Endothelial cell of umbilical vein (primary cell): ENCODE data around the gene ELOVL5. TPM values are rescaled to one million over a fixed set of nuclear protein-coding genes. Genes with fewer than 3 reads are reported as not detected.

ENCODE experiments used
- BruUV-seq: library from RNA; stranded (reverse); fragments of 400-500 nt; replicated peaks from 2 replicates; lab custom pipeline; 2021; lab: Mats Ljungman, UMichigan
- CTCF ChIA-PET: fragments of 300-600, 350-600 bp; sonication (Branson Sonifier 250); formaldehyde crosslinking; loops from one replicate; lab custom pipeline; 2021; ENCODE audit warnings: antibody characterized with exemption, inconsistent platforms; lab: Charles Lee
- POLR2A ChIA-PET: fragments of 300-600, 350-600 bp; sonication (Branson Sonifier 250); formaldehyde crosslinking; loops from one replicate; lab custom pipeline; 2021; ENCODE audit warnings: antibody characterized with exemption, inconsistent platforms; lab: Charles Lee
- DNase-seq: peaks from one replicate; pipeline ENCODE4 v3.0.0-alpha.2; 2011; ENCODE audit warnings: low read depth, low spot score
- FAIRE-seq: peaks from 2 replicates; lab custom pipeline; 2011; peaks lifted over from hg19 to GRCh38; lab: Jason Lieb, UNC
- H2AFZ ChIP-seq: 2 replicates; pipeline ENCODE4 v1.6.0; 2012; ENCODE audit warnings: low read depth, low read length, control low read depth, inconsistent platforms
- H3K27ac ChIP-seq: 2 replicates; pipeline ENCODE4 v1.5.1; 2011; ENCODE audit warnings: low read depth, mild to moderate bottlenecking, control low read depth, low read length, moderate library complexity; ENCODE audit not compliant: insufficient read depth
- H3K27me3 ChIP-seq, 2 experiments: 2 replicates each; pipeline versions ENCODE4 v1.6.0 to v1.6.1; 2011; ENCODE audit warnings: low read length in 2 of 2, mixed read lengths in 1 of 2; ENCODE audit not compliant: control insufficient read depth in 2 of 2, insufficient read depth in 2 of 2
- H3K36me3 ChIP-seq, 2 experiments: 2 replicates in 1 of 2; 3 replicates in 1 of 2; pipeline ENCODE4 v1.5.1; 2011; ENCODE audit warnings: low read length in 2 of 2, mild to moderate bottlenecking in 1 of 2, moderate library complexity in 1 of 2; ENCODE audit not compliant: control insufficient read depth in 2 of 2, insufficient read depth in 2 of 2; ENCODE audit errors: extremely low read depth in 1 of 2
- H3K4me1 ChIP-seq: 3 replicates; pipeline ENCODE4 v1.5.1; 2011; ENCODE audit warnings: mild to moderate bottlenecking, low read length; ENCODE audit not compliant: control insufficient read depth, insufficient read depth; ENCODE audit errors: extremely low read depth
- H3K4me2 ChIP-seq: 2 replicates; pipeline ENCODE4 v1.6.1; 2011; ENCODE audit warnings: low read length, control low read depth, mixed read lengths; ENCODE audit not compliant: insufficient read depth
- H3K4me3 ChIP-seq, 3 experiments: fragments of 200-600 bp in 1 of 3; sonication (generic), shearing (Covaris generic) in 1 of 3; replicated peaks in 1 of 3; 2 replicates each; pipeline ENCODE4 v1.5.1; 2011 to 2016; ENCODE audit warnings: control low read depth in 3 of 3, low read length in 3 of 3, mild to moderate bottlenecking in 2 of 3, inconsistent platforms in 1 of 3, low read depth in 1 of 3, moderate library complexity in 1 of 3; ENCODE audit not compliant: insufficient read depth in 1 of 3
- H3K79me2 ChIP-seq: 2 replicates; pipeline ENCODE4 v1.6.0; 2012; ENCODE audit warnings: low read length, inconsistent platforms; ENCODE audit not compliant: control insufficient read depth, insufficient read depth
- H3K9ac ChIP-seq: replicated peaks from 2 replicates; pipeline ENCODE3; 2011; ENCODE audit warnings: low read length, control low read depth; ENCODE audit not compliant: insufficient read depth; ENCODE audit errors: extremely low read depth
- H3K9me1 ChIP-seq: replicated peaks from 3 replicates; pipeline ENCODE4 v1.6.0; 2011; ENCODE audit warnings: mild to moderate bottlenecking, low read length; ENCODE audit not compliant: control insufficient read depth, insufficient read depth; ENCODE audit errors: extremely low read depth
- H3K9me3 ChIP-seq: replicated peaks from 2 replicates; pipeline ENCODE4 v1.5.1; 2012; ENCODE audit warnings: low read length, inconsistent platforms; ENCODE audit not compliant: control insufficient read depth, insufficient read depth
- H4K20me1 ChIP-seq: replicated peaks from 2 replicates; pipeline ENCODE3; 2011; ENCODE audit warnings: mild to moderate bottlenecking, low read length; ENCODE audit not compliant: control insufficient read depth, insufficient read depth; ENCODE audit errors: extremely low read depth
- EZH2 ChIP-seq: IDR thresholded peaks from 2 replicates; pipeline ENCODE4 v1.6.1; 2012; ENCODE audit warnings: borderline replicate concordance, low read depth, mild to moderate bottlenecking, moderate library complexity, low read length, inconsistent platforms; ENCODE audit not compliant: severe bottlenecking
- FOS ChIP-seq: IDR thresholded peaks from 2 replicates; pipeline ENCODE4 v1.6.1; 2011; ENCODE audit warnings: mild to moderate bottlenecking, low read length, moderate library complexity, borderline replicate concordance; ENCODE audit not compliant: insufficient read depth
- GATA2 ChIP-seq: IDR thresholded peaks from 2 replicates; pipeline ENCODE4 v1.7.0; 2011; ENCODE audit warnings: low read depth, mild to moderate bottlenecking, moderate library complexity, mixed read lengths, low read length; ENCODE audit not compliant: insufficient read length, insufficient read depth
- JUN ChIP-seq: IDR thresholded peaks from 2 replicates; pipeline ENCODE4 v1.6.1; 2011; ENCODE audit warnings: borderline replicate concordance, low read depth; ENCODE audit not compliant: insufficient read length, insufficient read depth
- MYC ChIP-seq: IDR thresholded peaks from one replicate; pipeline ENCODE4 v1.6.1; 2011; ENCODE audit warnings: mild to moderate bottlenecking, low read depth, low read length
- POLR2A ChIP-seq: IDR thresholded peaks from 2 replicates; pipeline ENCODE4 v1.6.1; 2012; ENCODE audit warnings: low read depth, mild to moderate bottlenecking, control low read depth, low read length
- POLR2AphosphoS5 ChIP-seq: IDR thresholded peaks from 2 replicates; pipeline ENCODE4 v1.6.1; 2012; ENCODE audit warnings: low read depth, mild to moderate bottlenecking, control low read depth, low read length, moderate library complexity; ENCODE audit not compliant: insufficient read depth
- dilution Hi-C: fragments of 300-500 bp; cut with MboI; formaldehyde crosslinking; loops from one replicate; pipeline ENCODE4 v1.15.0; 2019; ENCODE audit warnings: low sequenced_read_pairs; ENCODE audit not compliant: extremely low pct_ligation_motif_present
- intact Hi-C: fragments of 100-400 bp; cut with micrococcal nuclease; formaldehyde crosslinking; loops from one replicate; pipeline ENCODE4 v1.10.0; 2022
- polyA plus RNA-seq, 4 experiments: library from polyadenylated mRNA; depleted of rRNA in 3 of 4; stranded (reverse) in 3 of 4; unstranded in 1 of 4; fragments of >200 nt; gene quantifications; 2 replicates each; pipeline versions ENCODE4 v1.2.1 to v1.2.3, GENCODE V29; 2011 to 2012; ENCODE audit warnings: missing spikeins in 1 of 4
- total RNA-seq: library from RNA; stranded (reverse); gene quantifications from 2 replicates; pipeline ENCODE4 v1.2.3, GENCODE V29; 2021
- TF ChIP-seq, protein P1 (sequence below), 2 donors: IDR thresholded peaks; 1 replicate in 1 of 2; 2 replicates in 1 of 2; pipeline ENCODE4 v1.5.1; 2011; ENCODE audit warnings: low read length in 2 of 2, mild to moderate bottlenecking in 2 of 2, moderate library complexity in 2 of 2, control low read depth in 1 of 2, inconsistent platforms in 1 of 2, low read depth in 1 of 2; ENCODE audit not compliant: insufficient read depth in 1 of 2; ENCODE audit errors: extremely low read depth in 1 of 2
- TF ChIP-seq, protein P2 (sequence below): IDR thresholded peaks from 2 replicates; pipeline ENCODE4 v1.6.1; 2011; ENCODE audit not compliant: insufficient read depth, insufficient read length

Gene ELOVL5
- total and polyA plus RNA-seq, 2 donors (not counting 3 experiments of a cell fraction or from before 2014, with no cell fraction given), result 85.9 to 140 TPM

DNA sequence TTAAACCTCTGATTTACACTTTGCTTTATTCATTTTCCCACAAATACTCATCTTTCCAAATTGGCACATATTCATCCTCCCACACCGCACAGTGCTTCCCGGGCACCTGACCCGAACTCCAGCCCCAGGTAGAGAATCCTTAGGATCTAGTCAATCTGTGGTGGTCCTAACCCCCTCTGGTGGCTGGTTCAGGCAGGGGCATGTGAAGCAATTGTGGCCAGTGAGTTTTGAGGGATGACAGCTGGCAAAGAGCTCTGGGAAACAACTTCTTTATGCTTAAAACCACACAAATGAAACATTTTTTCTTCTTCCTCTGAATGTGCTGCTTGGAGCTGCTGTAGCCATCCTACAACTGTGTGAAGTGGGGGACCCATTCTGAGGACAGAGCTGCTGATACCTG is 54.7 kb downstream of the ELOVL5 start:
- dilution Hi-C loops (no loop called here), intact Hi-C loops (loop anchor here (5.0 kb wide), 1 partner anchor 118 kb away; no protein-coding TSS in a partner anchor)
- BruUV-seq, result no TSS peak
- Histone ChIP-seq H3K79me2 (peaks cover 58% of the 10 kb centered on the region), H3K27ac (no peak overlapping the region), H3K9me1 (no peaks in the 10 kb centered on the region), H3K27me3 (no peaks in the 10 kb centered on the region), H3K4me2 (no peak overlapping the region), H2AFZ (no peak overlapping the region), H3K36me3 (peaks cover 2 to 3% of the 10 kb centered on the region in 2 experiments), H3K4me3 (no peak overlapping the region), H3K9ac (no peak overlapping the region), H3K4me1 (peaks cover 14% of the 10 kb centered on the region), H4K20me1 (no peaks in the 10 kb centered on the region), H3K9me3 (no peaks in the 10 kb centered on the region)
- CTCF ChIA-PET, result interaction anchor here (0.5 to 3.1 kb wide), 24 partner anchors 9 to 870 kb away, joined by 3 to 26 read pairs (median 3); partner anchors contain the start of gene ELOVL5
- POLR2A ChIA-PET, result no interaction called here
- peak; percentile 74 for FAIRE-seq
- TF ChIP-seq, protein P1, sequence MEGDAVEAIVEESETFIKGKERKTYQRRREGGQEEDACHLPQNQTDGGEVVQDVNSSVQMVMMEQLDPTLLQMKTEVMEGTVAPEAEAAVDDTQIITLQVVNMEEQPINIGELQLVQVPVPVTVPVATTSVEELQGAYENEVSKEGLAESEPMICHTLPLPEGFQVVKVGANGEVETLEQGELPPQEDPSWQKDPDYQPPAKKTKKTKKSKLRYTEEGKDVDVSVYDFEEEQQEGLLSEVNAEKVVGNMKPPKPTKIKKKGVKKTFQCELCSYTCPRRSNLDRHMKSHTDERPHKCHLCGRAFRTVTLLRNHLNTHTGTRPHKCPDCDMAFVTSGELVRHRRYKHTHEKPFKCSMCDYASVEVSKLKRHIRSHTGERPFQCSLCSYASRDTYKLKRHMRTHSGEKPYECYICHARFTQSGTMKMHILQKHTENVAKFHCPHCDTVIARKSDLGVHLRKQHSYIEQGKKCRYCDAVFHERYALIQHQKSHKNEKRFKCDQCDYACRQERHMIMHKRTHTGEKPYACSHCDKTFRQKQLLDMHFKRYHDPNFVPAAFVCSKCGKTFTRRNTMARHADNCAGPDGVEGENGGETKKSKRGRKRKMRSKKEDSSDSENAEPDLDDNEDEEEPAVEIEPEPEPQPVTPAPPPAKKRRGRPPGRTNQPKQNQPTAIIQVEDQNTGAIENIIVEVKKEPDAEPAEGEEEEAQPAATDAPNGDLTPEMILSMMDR (IDR thresholded peaks at IDR 0.05; ENCODE audit: extremely low read depth in 1 of 2, insufficient read depth in 1 of 2, low read depth in 1 of 2, low read length in 2 of 2), result peak; percentile 67 to 77
- no peak for TF ChIP-seq GATA2
- DNase-seq, result peak; percentile 44

DNA sequence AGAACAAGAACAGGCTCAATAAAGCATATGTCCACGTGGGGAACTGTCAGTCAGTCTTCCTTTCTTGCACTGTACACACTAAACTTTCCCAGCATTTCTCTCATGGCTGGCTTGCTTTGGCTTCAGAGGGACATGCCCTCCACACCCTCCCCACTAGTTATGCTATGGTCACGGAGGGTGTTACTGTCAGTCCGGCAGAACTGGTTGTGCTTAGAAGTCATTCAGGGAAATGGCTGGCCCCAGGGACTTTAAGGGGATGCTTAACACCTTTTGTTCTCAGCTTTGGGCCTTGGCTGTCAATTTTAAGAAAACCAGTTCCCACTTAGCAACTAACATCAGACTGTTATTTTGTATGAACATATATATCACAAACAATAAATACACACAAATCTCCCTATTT is 55.1 kb downstream of the ELOVL5 start:
- TF ChIP-seq FOS, result no peak
- no peak for TF ChIP-seq POLR2A
- TF ChIP-seq POLR2AphosphoS5, result no peak
- TF ChIP-seq, protein P2, sequence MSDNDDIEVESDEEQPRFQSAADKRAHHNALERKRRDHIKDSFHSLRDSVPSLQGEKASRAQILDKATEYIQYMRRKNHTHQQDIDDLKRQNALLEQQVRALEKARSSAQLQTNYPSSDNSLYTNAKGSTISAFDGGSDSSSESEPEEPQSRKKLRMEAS, result no peak
- no peak for TF ChIP-seq GATA2
- TF ChIP-seq EZH2, result no peak
- TF ChIP-seq, protein P1 (IDR thresholded peaks at IDR 0.05; ENCODE audit: extremely low read depth in 1 of 2, insufficient read depth in 1 of 2, low read depth in 1 of 2, low read length in 2 of 2), result no peak
- no peak for TF ChIP-seq MYC
- TF ChIP-seq JUN, result no peak
- peaks cover 2 to 3% of the 10 kb centered on the region in 2 experiments for H3K36me3 ChIP-seq
- ChIA-PET CTCF (interaction anchor here (0.9 to 3.1 kb wide), 12 partner anchors 9 to 117 kb away, joined by 3 to 26 read pairs (median 4); partner anchors contain the start of gene ELOVL5), POLR2A (no interaction called here)
- intact Hi-C loops (loop anchor here (5.0 kb wide), 1 partner anchor 119 kb away; no protein-coding TSS in a partner anchor), dilution Hi-C loops (no loop called here)
- FAIRE-seq (no peak), DNase-seq (no peak)
- H3K79me2 ChIP-seq, result peaks cover 53% of the 10 kb centered on the region
- no peak overlapping the region for H3K4me3 ChIP-seq
- no peaks in the 10 kb centered on the region for H3K9me1 ChIP-seq
- H3K9ac ChIP-seq, result no peak overlapping the region
- H4K20me1 ChIP-seq, result no peaks in the 10 kb centered on the region
- no peak overlapping the region for H3K4me2 ChIP-seq
- H3K9me3 ChIP-seq, result no peaks in the 10 kb centered on the region
- peaks cover 14% of the 10 kb centered on the region for H3K4me1 ChIP-seq
- no TSS peak for BruUV-seq
- no peak overlapping the region for H3K27ac ChIP-seq
- no peaks in the 10 kb centered on the region for H3K27me3 ChIP-seq
- no peak overlapping the region for H2AFZ ChIP-seq
